ENCODE data around the gene KLHDC10.

DNA sequence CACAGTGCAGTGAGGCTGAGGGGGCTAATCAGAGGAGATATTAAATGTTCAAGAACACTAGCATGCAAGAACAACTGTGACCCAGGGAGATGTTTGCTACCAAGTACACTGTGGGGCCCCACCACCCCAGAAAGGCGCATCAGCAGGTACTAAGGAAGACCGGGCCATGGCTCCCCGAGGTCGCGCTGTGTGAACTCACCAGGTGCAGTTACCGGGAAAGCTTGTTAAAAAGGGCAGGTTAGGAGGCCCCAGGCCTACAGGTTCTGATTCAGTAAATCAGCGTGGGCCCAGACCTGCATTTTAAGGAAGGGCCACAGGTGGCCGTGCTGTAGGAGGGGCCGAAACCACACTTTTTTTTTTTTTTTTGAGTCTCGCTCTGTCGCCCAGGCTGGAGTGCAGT lies 80.3 kb downstream of the KLHDC10 start:
- TF ChIP-seq CTCF (IDR thresholded peaks at IDR 0.05; ENCODE audit: poor library complexity, severe bottlenecking) (no peak), POLR2AphosphoS5 (IDR thresholded peaks at IDR 0.05) (no peak)
